Activated naive CD4-positive, alpha-beta T cell (primary cell): ENCODE data around the gene CCL16.
A peak's percentile ranks its signal among the peaks of the same experiment; 100 is the strongest.
"Not testable (repeated sequence)": the region's sequence is repeated elsewhere in the genome, so short reads cannot be mapped to it uniquely, and the experiment has no call there.

Experiments used
- DNase-seq, 4 experiments: peaks; one replicate each; lab custom pipeline; 2025; lab: John Stamatoyannopoulos, UW

Gene CCL16

GRCh38 chr17:35984140-35984539 lies 2.8 kb upstream of the CCL16 start:
- DNase-seq = no peak

- DNase-seq = no peak
These were observed 1.3 kb upstream of the CCL16 start for GRCh38 chr17:35982409-35983191.

GRCh38 chr17:35981908-35982330 lies 622 bp upstream of the CCL16 start:
- no peak for DNase-seq

GRCh38 chr17:35978346-35978745 lies 3.0 kb downstream of the CCL16 start:
- no peak for DNase-seq

- DNase-seq = no peak
These were observed 3.8 kb downstream of the CCL16 start for GRCh38 chr17:35977509-35977908.

- DNase-seq = no peak
These were observed 7.7 kb downstream of the CCL16 start for GRCh38 chr17:35973333-35974260.

GRCh38 chr17:35972945-35973332 lies 8.4 kb downstream of the CCL16 start:
- DNase-seq = no peak

GRCh38 chr17:35972535-35972934 lies 8.8 kb downstream of the CCL16 start:
- no peak for DNase-seq

GRCh38 chr17:35972066-35972465 lies 9.2 kb downstream of the CCL16 start:
- no peak for DNase-seq

GRCh38 chr17:35969558-35970380 lies 11.5 kb downstream of the CCL16 start:
- DNase-seq = peak; percentile 15 to 39 (median 34)

- DNase-seq = no peak
These were observed 12.7 kb downstream of the CCL16 start for GRCh38 chr17:35968520-35969054.

- no peak for DNase-seq
These were observed 16.0 kb downstream of the CCL16 start for GRCh38 chr17:35965272-35965671.

GRCh38 chr17:35963663-35964062 lies 17.6 kb downstream of the CCL16 start:
- DNase-seq = no peak

GRCh38 chr17:35953720-35954119 lies 27.6 kb downstream of the CCL16 start:
- DNase-seq = no peak

GRCh38 chr17:35949401-35949800 lies 31.9 kb downstream of the CCL16 start:
- DNase-seq = no peak

- DNase-seq = no peak
These were observed 33.2 kb downstream of the CCL16 start for GRCh38 chr17:35948092-35948491.

- DNase-seq = peak in 1 of 4 experiments; percentile 14
These were observed 34.1 kb downstream of the CCL16 start for GRCh38 chr17:35947156-35947585.

- DNase-seq = no peak
These were observed 37.1 kb downstream of the CCL16 start for GRCh38 chr17:35944151-35944550.

GRCh38 chr17:35943537-35943936 lies 37.8 kb downstream of the CCL16 start, which contains the start of gene LYZL6:
LYZL6 (minus strand) TSS chr17:35943713; CDS start chr17:35939356, 4,357 bp downstream.
- no peak for DNase-seq

GRCh38 chr17:35942588-35943186 lies 38.6 kb downstream of the CCL16 start:
- DNase-seq = no peak

GRCh38 chr17:35938492-35938891 lies 42.8 kb downstream of the CCL16 start:
- not testable (repeated sequence) for DNase-seq
